ENCODE results near the gene MSL1. TPM values are rescaled to one million over a fixed set of nuclear protein-coding genes. Genes with fewer than 3 reads are reported as not detected.

MSL1 gene
- total RNA-seq, 4 donors from 2014 or later: 69.3 to 166 (median 86.9) TPM

- 27% methylated on average over 6 of the region's 6 CpGs for WGBS
- H3K4me3 ChIP-seq: no peak overlapping the region
- H3K27ac ChIP-seq: peak overlapping the region; percentile 91
- H3K4me1 ChIP-seq: peaks cover 70% of the 10 kb centered on the region
- H3K9me3 ChIP-seq: no peaks in the 10 kb centered on the region
- no peaks in the 10 kb centered on the region for H3K27me3 ChIP-seq
- DNase-seq (ENCODE audit: low spot score in 2 of 2): no peak
- no peak for TF ChIP-seq EP300 (IDR thresholded peaks at IDR 0.05)
- H3K36me3 ChIP-seq: peaks cover 38% of the 10 kb centered on the region
Observed at GRCh38 chr17:40074871-40075200, 46.9 kb upstream of the MSL1 start.

GRCh38 chr17:40075201-40075941 is 46.4 kb upstream of the MSL1 start:
- peak overlapping the region; percentile 22 for H3K4me3 ChIP-seq
- TF ChIP-seq CTCF (IDR thresholded peaks at IDR 0.05): peak; percentile 87 to 88
- TF ChIP-seq POLR2AphosphoS5 (IDR thresholded peaks at IDR 0.05): peak in 1 of 3 donors; percentile 13
- TF ChIP-seq EP300 (IDR thresholded peaks at IDR 0.05): no peak
- no peak for TF ChIP-seq POLR2A (IDR thresholded peaks at IDR 0.05)
- 8% methylated on average over 5 of the region's 11 CpGs for WGBS
- peaks cover 42% of the 10 kb centered on the region for H3K36me3 ChIP-seq
- DNase-seq (ENCODE audit: low spot score in 2 of 2): peak in 1 of 2 donors; percentile 90
- no peaks in the 10 kb centered on the region for H3K27me3 ChIP-seq
- H3K27ac ChIP-seq: peak overlapping the region; percentile 91
- H3K4me1 ChIP-seq: peaks cover 65% of the 10 kb centered on the region
- H3K9me3 ChIP-seq: no peaks in the 10 kb centered on the region

- DNase-seq (ENCODE audit: low spot score in 2 of 2): no peak
- no peaks in the 10 kb centered on the region for H3K27me3 ChIP-seq
- TF ChIP-seq POLR2AphosphoS5 (IDR thresholded peaks at IDR 0.05): no peak
- no peak for TF ChIP-seq EP300 (IDR thresholded peaks at IDR 0.05)
- no peak for TF ChIP-seq POLR2A (IDR thresholded peaks at IDR 0.05)
- TF ChIP-seq CTCF (IDR thresholded peaks at IDR 0.05): no peak
- no peaks in the 10 kb centered on the region for H3K9me3 ChIP-seq
- WGBS: 43% methylated on average over 8 of the region's 8 CpGs
- peak overlapping the region; percentile 91 for H3K27ac ChIP-seq
- H3K4me1 ChIP-seq: peaks cover 58% of the 10 kb centered on the region
- peaks cover 45% of the 10 kb centered on the region for H3K36me3 ChIP-seq
- H3K4me3 ChIP-seq: peak overlapping the region; percentile 22
Observed at GRCh38 chr17:40075942-40076498, 45.8 kb upstream of the MSL1 start.

GRCh38 chr17:40076591-40076990 is 45.2 kb upstream of the MSL1 start:
- no peak for DNase-seq (ENCODE audit: low spot score in 2 of 2)
- Histone ChIP-seq H3K9me3 (no peaks in the 10 kb centered on the region), H3K27ac (peak overlapping the region; percentile 91), H3K4me3 (no peak overlapping the region), H3K27me3 (no peaks in the 10 kb centered on the region), H3K36me3 (peaks cover 47% of the 10 kb centered on the region), H3K4me1 (peaks cover 53% of the 10 kb centered on the region)
- no peak for TF ChIP-seq EP300 (IDR thresholded peaks at IDR 0.05)
- TF ChIP-seq POLR2A (IDR thresholded peaks at IDR 0.05): no peak
- TF ChIP-seq POLR2AphosphoS5 (IDR thresholded peaks at IDR 0.05): no peak
- no peak for TF ChIP-seq CTCF (IDR thresholded peaks at IDR 0.05)
- 89% methylated on average over 7 of the region's 7 CpGs for WGBS

GRCh38 chr17:40079545-40079944 is 42.2 kb upstream of the MSL1 start:
- Histone ChIP-seq H3K4me1 (peaks cover 23% of the 10 kb centered on the region), H3K27me3 (no peaks in the 10 kb centered on the region), H3K27ac (no peak overlapping the region), H3K36me3 (peaks cover 55% of the 10 kb centered on the region), H3K9me3 (no peaks in the 10 kb centered on the region), H3K4me3 (no peak overlapping the region)
- TF ChIP-seq POLR2AphosphoS5 (IDR thresholded peaks at IDR 0.05): no peak
- no peak for TF ChIP-seq CTCF (IDR thresholded peaks at IDR 0.05)
- TF ChIP-seq POLR2A (IDR thresholded peaks at IDR 0.05): no peak
- no peak for TF ChIP-seq EP300 (IDR thresholded peaks at IDR 0.05)
- no peak for DNase-seq (ENCODE audit: low spot score in 2 of 2)
- 90% methylated on average over 3 of the region's 3 CpGs for WGBS
